Stimulated activated naive CD4-positive, alpha-beta T cell (primary cell): Measurements from ENCODE around the gene SHC3.

ENCODE experiments used
- DNase-seq, 6 experiments: peaks; one replicate each; lab custom pipeline; 2025; lab: John Stamatoyannopoulos, UW

SHC3 gene

DNA sequence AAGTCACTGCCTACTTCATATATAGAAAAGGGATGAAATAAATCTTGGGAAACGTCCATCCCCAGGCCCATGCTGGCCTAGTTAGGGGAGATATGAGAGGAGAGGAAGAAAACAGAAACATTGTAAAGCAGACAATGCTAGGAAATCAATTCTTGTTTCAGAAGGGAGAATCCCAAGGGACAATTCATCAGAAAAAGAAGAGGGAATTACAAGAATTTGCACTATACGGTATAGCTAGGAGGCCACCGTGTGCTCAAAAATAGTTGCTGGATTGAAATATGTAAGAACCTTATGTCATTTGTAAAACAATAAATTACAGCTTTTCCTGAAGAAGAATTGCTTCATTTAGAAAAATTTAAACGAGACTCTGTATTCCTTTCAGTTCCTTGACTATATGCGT lies 8.3 kb upstream of the SHC3 start:
- no peak for DNase-seq

DNA sequence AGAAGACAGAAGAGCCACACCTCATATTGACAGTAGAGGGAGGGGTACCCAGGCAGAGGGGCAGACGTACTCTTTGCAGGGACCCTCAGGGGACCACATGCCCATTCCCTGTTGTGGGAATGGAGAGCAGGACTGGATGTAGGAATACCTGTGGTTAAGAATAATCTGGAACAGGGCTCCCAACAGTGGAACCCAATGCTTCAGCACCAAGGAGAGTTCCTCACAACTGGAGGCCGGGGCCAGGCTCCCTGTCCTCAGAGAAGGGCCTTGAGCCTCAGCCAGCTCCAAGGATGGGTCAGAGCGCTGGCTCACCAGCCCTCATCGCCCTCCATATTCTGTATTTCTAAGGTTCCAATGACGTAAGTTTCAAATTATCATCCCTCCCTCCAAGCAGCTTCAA lies 7.4 kb upstream of the SHC3 start:
- no peak for DNase-seq

DNA sequence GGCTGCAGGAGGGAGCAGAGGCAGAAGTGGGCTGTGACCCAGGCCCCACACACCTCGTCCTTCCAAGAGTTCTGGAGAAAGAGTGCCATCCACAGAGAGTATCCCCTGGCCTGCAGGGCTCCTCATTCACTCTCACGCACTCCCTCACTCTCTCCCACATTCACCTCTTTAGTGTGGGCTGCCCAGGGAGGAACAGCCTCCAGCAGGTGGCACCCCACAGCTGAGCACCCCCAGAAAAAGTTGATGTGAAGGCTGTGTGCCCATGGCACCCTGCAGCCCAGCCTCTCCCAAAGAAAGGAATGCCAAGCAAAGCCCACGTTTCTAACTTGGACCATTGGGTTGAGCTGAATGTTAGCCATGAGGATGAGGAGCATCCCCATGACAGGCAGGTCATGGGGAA lies 4.5 kb upstream of the SHC3 start:
- no peak for DNase-seq

DNA sequence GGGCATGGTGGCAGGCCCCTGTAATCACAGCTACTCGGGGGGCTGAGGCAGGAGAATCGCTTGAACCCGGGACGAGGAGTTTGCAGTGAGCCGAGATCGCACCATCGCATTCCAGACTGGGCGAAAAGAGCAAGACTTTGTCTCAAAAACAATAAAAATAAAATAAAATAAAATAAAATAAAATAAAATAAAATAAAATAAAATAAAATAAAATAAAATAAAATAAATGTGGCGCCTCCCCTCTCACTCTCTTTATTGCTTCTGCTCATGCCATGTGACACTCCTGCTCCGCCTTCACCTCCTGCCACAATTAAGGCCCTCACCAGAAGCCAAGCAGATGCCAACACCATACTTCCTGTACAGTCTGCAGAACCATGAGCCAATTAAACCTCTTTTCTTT lies 3.8 kb upstream of the SHC3 start:
- no peak for DNase-seq

DNA sequence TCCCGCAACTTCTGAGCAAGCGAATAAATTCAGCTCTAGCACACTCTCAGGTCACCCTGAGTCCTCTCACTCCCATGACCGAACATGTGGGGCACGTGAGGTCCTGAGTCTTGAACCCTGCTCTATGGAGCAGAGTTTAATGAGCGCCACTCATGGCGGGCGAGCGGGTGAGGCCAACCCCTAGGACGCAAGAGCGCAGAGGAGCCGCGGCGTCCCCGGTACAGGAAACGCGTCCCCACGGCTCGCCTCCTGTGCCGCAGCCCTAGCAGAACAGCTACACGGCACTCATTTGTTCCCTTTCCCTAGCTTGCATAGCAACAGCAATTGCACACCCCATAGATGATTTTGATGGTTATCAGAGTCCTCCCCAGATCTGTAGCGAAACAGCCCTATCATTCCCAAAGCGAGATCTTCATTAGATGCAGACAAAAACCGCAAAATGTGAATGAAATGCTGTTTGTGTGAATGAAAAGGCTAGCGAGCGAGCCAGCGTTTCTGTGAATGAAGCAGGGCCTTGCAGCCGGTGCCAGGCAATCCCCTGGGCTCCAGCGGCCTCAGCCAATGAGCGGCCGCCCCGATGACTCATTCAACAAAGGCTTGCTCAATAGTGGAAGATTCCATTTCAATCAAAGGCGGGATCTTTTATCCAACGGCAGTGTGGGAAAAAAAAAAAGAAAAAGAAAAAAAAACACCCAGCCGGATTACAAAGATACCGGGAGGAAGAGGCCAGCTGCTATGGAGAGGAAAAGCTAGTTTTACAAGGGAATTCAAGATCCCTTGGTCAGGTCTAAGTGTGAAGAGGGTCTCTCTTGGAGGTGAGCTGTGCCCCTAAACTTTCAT lies 1.5 kb upstream of the SHC3 start:
- peak in 1 of 6 experiments; percentile 3 for DNase-seq

DNA sequence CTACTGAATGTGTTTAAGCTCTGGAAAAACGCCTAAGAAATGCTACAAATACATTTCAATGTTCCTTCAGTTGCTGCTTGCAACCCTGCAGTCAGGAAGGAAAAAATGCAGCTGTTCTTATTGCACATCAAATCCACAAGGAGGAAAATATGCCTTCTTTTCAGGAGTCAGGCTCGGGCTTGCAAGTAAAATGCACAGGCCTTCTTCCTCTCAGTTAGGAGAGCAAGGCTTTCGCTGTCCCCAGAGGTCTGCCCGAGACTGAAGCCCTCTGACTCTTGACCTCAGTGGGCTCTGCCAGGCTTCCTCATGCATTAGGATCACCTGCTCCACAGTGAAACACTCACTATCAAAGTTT lies 899 bp upstream of the SHC3 start:
- DNase-seq = no peak

DNA sequence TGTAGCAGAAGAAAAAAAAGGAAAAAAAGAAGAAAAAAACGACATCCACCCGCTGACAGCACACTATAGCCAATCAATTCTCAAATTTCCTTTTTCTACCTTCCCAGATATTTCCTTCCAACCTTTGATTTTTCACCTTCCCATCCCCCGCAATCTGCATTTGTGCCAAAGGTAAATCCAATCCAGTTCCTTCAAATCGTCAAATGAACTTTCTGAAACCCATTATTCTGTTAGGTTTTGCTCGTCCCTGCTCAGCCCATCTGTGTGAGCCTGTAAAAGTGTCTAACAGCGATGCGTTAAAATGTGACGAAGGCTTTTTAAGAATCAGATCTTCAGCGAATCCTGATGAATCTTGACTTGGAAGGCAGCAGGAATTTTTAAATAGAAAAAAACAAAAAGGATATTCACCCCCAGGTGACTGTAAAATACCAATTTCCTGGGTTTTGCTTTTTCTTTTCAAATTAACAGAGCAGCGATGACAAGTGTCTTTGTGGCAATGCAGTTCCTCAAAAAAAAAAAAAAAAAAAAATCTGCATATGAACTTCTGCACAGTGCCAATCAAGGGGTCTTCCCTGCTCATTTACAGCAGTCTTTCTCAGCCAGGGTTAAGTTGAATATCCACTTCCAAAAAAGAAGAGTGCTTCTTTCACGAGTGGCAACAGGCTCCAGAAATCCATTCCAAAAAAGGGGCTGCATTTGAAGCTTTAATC lies 367 bp upstream of the SHC3 start:
- no peak for DNase-seq

DNA sequence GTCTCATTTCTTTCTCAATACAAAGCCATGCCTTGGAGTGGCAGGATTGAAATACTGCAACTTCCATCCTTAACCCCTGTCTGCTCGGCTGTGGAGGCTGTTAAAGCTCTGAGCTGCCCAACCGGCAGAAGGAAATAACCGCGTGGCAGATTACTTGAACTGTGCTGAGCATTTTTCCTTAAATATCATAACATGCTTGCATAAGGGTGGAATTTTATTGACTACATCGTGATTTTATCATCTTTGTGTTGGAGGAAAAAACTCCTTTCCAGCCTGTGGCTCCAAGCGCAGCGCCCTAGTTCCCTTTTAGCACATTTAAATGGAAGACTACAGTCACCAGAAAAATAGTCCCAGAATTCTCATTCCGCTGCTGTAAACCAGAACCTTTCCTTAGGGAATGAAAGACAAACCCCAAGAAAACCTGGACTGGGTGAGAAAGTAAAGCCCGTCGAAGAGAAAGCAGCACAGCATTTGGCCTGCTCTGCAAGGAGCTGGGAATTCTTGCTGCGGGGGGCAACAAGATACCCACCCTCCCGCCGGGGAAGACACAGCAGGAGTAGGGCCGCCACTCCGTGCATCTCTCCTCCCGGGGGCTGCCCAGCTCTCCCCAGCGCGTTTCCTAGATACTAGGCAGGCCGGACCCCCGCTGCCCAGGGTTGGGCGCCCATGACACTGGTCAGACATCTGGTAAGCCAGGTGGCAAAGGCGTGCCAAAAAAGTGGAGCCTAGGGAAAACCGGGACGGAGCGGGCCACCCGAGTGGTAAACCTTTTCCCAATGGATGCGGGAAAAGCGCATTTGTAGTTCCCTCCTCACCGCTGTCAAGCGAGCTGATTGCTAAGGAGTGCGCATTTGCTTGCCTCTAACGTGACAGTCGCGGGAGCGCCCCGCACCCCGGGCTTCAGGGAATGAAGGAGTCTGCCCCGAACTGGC lies 1.3 kb downstream of the SHC3 start:
- no peak for DNase-seq

DNA sequence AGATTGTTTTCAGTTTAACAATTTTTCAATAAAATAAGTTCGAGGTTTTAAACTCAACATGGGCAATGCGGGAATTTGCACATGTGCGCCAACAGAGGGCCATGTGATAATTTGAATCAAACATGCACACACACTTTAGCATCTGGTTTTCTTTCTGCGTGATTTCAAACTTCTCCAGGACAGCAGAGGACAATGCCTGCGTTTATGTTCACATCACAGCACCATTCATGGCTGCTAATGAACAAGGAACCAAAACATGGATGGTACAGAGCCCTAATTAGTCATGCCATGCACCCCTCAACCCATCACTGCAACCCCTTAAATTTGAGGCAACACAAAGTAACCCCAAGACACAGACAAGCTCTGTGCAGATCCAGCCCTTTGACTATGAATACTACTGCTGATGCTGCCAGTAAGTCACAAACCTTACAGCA lies 2.8 kb downstream of the SHC3 start:
- no peak for DNase-seq

DNA sequence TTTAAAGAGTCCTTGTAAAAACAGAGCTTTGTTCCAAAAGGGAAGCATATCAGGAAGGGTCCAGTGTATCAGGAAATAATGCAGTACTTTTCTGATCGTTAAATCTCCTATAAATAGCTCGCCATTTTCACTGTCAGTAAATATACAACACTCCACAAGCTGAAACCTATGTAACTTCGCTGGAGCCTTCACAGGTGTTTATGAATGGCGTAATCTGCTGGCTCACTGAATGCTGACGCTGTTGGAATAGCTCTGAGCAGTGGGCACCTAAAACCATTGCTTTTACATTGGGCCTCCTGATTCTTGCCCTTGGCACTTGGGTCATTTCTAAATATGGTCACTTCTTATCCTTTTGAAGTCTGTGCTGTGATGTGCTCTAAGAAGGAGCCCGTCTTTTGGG lies 4.3 kb downstream of the SHC3 start:
- no peak for DNase-seq

DNA sequence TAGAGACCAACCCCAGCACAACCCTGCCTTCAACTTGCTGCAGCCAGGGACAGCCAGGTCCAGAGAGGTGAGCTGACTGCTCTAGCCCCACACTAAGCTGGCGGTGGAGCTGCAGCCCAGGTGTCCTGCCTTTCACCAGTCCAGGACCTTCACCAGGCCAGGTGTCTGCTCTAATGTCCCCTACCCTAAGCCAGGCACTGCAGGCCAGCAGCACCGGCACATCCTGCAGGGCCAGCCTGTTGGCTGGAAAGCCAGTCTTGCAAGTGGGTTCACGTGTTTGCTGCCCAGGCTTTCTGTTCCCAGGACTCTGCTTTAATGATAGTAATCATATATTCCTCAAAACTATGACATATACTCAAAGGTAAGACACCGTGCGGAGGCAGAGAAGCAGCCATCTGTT lies 5.5 kb downstream of the SHC3 start:
- DNase-seq = no peak

DNA sequence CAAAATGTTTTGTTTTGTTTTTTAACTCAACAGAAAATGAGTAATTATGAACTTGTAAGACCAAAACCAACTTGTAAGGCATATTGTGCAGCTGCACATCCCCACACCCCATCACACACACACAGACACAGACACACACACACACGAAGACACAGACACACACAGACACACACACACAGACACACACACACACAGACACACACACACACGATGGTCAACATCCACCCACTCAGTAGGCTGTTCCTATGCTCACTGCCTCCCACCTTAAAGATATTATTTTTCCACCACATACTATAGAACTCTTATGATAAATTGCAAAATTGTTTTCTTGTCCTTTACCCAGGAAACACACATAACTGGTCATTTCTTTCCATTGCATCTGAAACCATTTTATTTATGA lies 6.2 kb downstream of the SHC3 start:
- no peak for DNase-seq

DNA sequence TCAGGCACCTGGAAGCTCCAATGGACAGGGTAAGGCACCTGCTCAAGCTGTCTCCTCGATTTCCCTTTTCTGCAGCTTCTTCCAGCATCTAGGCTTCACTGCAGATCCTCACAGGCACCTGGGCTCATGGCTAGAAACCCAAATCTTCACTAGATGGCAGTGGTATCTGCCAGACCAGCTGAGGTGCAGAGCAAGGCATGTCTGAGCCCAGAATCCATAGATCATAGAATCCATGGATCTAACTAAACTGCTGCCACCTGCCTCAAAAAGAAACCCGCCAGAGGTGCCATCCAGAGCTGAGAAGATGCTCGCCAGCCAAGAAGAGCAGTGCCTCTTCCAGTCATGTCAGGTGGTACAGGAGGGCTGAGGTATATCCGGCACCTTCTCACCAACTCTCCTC lies 6.9 kb downstream of the SHC3 start:
- DNase-seq = no peak

DNA sequence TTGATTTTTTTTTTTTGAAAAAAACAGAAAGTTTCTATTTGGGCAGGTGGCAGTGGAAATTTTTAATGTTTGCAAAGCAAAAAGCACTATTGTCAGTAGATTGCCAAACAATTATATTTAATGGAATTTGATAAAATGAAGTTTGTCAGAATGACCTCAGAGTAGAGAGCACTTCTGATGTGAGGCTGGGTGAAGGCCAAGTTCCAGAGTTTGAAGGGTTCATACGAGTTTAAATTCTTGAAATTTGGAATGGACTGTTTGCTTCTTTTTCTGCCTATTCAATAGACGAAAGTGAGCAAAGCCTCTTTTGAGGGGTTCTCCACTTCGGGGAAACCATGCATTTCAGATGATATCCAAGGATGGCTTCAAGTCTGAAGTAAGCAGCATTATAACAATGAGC lies 7.4 kb downstream of the SHC3 start:
- no peak for DNase-seq

DNA sequence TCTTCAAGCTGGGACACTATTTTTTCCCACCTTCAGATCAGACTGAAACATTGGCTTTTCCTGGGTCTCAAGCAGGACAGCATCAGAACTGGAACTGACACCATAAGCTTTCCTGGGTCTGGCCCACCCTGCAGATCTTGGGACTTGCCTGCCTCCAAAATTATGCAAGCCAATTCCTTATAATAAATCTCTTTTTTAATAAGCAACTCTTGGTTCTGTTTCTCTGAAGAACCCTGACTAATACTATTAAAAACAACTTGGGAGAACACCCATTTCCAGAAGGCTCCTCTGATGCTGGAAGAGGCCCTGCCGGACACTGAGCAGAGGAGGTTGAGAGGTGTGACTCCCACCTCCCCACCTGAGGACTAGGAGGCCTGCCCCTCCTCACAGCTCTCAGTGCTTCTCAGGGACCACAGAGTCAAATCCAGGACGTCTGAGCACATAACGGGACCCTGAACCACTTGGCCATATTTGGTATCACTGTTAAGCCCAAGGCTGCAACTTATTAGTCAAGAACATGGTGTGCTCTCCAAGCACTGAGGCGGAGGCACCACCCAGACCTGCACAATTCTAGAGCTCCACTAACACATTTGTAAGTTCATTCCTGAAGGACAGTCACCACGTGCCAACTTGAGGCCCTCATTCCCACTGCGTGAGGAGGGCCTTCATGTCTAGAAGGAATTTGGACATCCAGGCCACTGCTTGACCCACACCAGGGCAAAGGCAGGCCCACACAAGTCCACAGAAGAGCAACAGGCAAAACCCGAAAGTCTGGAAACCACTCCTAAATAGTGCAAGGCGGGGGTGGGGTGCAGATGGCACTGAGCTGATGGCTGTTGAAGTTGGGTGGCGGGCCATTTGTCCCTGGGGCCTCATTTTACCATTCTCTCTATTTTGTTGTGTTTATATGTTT lies 9.5 kb downstream of the SHC3 start:
- DNase-seq = no peak

DNA sequence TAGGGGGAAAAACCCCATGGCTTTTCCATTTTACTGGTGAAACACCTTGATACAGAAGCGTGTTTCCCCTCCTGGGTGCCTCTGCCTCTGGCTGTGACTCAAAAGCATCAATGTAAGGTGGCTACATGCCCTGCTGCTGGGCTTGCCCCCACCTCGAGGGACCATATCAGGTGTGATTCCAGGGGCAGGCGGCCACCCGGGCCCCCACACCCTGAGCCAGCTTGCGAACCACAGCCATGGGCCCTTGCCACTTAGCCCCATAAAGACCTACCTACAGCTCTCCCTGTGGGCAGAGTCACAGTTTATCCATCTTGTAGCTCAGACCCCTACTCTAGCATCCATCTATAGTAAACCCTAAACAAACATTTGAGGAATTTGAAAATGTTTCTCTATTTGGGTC lies 10.8 kb downstream of the SHC3 start:
- DNase-seq = no peak

DNA sequence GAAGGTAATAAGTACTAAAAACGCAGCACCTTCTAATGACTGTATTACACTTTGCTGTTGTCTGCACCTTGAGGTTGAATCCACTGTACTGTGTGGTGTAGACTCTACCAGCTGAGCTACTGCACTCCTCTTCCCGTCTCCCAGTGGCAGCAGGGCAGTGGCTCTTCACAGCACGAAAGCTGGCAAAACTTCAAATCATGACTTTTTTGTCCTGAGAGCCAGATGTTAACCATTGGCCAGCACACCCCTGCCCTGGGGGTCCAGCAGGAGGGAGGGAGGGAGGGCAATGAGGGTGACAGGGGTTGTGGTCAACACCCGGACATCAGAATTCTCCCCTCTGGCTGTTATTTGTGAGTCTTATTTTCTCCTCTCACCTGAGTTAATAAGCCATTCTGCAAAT lies 11.8 kb downstream of the SHC3 start:
- DNase-seq = no peak

DNA sequence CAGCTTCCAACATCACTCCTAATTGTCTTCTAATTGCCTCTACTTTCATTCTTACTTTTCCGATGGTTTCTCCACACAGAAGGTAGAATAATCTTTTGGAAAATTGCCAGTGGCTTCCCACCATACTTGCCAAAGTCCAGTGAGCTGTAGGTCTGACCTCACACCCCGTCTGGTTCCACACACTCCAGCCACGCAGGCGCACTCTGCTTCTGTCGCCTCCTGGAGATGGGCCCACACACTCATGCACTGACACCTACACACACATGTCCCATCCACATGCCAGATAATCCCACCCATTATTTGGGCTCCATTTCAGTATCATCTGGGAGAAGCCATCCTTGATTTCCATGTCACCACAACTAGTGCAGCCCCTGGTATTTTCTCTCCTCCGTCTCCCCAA lies 12.7 kb downstream of the SHC3 start:
- DNase-seq = no peak

DNA sequence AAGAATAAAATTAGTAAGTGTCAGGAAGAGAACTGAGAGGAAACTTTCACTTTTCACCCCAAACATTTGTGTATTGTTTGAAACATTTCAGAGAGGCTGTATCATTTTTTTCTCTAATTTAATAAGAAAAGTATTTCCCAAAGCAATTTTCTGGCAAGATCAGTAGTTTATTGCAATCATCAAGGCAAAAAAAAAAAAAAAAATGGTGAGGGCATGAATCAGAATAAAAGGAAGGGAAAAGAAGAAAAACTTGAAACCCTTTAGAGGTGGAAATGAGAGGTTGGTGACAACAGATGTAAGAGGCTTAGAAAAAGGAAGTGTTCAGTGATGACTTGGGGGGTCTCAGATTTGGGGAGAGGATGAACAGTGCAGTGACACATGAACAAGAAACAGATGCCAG lies 13.3 kb downstream of the SHC3 start:
- no peak for DNase-seq

DNA sequence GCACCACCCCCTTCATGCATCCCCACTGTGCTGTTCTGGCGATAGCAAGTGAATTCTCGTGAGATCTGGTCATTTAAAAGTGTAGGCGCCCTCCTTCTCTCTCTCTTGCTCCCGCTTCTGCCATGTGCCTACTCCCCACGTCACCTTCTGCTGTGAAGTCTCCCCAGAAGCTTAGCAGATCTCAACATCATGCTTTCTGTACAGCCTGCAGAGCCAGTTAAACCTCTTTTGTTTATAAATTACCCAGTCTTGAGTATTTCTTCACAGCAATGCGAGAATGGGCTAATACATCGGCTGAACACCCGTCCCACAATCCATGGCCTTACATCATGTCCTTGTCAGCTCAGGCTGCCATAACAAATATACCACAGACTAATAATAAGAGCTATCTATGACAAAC lies 17.4 kb downstream of the SHC3 start:
- DNase-seq = no peak

DNA sequence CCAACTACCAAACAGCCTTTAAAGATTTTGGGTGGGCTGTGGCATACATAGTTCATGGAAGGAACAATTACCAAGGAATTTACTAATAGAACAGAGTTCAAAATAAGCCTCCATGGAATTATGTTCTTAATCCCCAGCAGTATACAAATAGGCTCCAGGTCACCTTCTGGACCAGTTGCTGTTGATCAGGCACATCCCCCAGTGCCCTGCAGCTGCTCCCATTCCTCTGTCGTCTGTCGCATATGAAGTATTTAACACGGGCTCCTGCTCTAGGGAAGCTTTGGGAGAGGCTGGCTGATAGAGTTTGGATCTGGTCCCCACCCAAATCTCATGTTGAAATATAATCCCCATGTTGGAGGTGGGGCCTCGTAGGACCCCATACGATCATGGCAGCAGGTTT lies 17.8 kb downstream of the SHC3 start:
- no peak for DNase-seq
